PC-9 (cell line): ENCODE results near the gene GNB1.

Experiments
- CTCF ChIP-seq: fragments of 200-600 bp; sonication (generic); conservative IDR thresholded peaks from 2 replicates; pipeline ENCODE4 v1.6.1; 2017; ENCODE audit warnings: mixed run types, antibody characterized with exemption, mild to moderate bottlenecking, moderate library complexity
- EZH2 ChIP-seq: fragments of 200-600 bp; sonication (generic); IDR thresholded peaks from 2 replicates; pipeline ENCODE4 v1.8.0; 2017; ENCODE audit warnings: antibody characterized with exemption, low read depth

- TF ChIP-seq CTCF (no peak), EZH2 (no peak)
Measured at GRCh38 chr1:1858382-1859086, 32.4 kb downstream of the GNB1 start.
